Raji (cell line): ENCODE data around the gene HOXB3.

Source experiments
- POLR2A ChIP-seq: IDR thresholded peaks from 2 replicates; pipeline ENCODE4 v1.6.1; 2011; ENCODE audit warnings: low read depth, low read length, control low read depth; ENCODE audit not compliant: insufficient read depth

Gene HOXB3

DNA sequence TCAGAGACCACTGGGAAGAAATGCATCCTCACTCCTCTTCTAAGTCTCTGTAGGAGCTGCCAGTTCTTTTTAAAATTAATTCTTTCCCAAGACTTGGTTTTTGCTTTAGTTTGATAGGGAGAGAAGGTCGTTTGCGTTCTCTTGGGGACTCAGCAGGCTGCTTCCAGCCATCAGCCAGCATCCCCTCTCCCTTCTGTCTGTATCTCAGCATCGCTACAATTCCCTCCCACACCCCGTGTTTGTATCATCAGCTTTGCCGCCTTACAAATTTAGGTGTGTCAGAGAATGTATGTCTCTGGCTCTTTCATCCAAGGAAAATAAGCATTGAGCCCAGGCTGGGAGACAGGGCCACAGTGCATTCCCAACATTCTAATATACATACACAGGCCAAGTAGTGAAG lies 9.3 kb upstream of the HOXB3 start:
- TF ChIP-seq POLR2A: no peak

GRCh38 chr17:48598736-48599135 lies 8.7 kb upstream of the HOXB3 start:
- no peak for TF ChIP-seq POLR2A

- TF ChIP-seq POLR2A: no peak
These were observed 8.0 kb upstream of the HOXB3 start for GRCh38 chr17:48597778-48598631.

GRCh38 chr17:48597528-48597777 lies 7.4 kb upstream of the HOXB3 start:
- no peak for TF ChIP-seq POLR2A

DNA sequence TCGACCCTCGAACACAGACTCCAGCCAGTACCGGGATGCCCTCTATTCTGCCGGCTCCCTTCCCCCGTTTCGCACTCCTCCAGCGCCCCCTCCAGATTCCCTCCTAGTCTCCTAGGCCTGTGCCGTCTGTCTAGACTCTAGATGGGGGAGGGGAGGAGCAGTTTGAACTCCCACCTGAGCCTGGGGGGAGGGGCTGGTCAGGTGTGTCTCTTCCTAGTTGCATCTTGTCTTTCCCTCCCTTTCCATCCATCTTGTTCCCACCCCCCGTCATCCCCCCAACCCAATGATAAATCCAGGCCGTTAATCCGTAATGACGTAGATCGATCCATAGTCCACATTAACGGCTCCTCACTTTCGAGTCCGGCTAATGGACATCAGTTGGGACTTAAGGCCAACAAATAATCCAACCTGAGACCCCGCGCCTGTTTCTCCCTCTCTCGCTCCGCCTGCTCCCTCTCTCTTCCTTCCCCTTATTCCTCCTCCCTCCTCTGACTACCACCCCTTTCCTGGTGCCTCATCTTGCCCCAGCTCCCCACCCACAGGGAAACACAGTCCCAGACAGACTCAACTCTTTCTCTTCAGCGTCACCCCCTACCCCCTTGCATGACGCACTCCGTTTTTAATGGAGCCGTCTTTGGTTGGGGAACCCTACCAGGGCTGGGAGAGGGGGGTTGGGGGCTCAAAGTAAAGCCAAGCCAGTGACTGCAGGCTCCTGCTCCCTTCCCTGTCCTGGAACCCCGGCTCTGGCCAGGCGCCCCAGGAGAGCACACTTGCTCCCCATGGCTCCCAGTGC lies 6.9 kb upstream of the HOXB3 start:
- TF ChIP-seq POLR2A: no peak

- TF ChIP-seq POLR2A: no peak
These were observed 6.1 kb upstream of the HOXB3 start for GRCh38 chr17:48596000-48596734.

DNA sequence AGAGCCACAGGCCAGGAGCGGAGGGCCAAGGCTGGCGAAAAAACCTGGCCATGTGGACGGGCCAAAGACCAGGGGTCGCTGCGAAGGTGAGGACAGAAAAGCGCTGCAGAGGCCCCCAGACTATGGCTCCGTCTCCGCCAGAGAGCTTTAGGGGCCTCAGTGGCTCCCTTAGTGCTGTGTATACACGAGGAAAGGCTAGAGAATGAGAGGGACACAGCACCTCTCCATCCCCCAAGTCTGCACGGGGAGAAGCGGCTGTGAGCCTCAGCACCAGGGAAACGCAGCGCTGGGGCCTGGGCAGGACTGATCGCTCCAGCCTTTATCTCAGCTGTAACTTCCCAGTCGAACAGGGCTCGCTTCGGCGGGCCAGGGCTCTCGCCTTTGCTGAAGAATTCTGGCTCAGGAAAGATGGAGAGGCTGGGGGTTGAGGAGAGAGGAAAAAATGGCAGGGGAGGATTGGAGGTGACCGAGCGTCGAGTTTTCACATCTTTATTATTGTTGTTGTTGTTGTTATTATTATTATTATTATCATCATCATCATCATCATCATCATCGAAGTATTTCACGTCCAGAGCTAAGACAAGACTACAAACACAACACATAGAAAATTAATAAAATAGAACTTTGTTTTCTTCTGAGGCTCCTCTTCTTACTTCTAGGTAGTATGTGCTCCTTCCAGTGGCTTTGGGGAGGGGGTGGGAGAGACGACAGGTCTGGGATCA lies 5.4 kb upstream of the HOXB3 start:
- TF ChIP-seq POLR2A: no peak

GRCh38 chr17:48594538-48595277 lies 4.7 kb upstream of the HOXB3 start:
- no peak for TF ChIP-seq POLR2A

- TF ChIP-seq POLR2A: no peak
These were observed 3.9 kb upstream of the HOXB3 start for GRCh38 chr17:48593840-48594537.

GRCh38 chr17:48593126-48593829 lies 3.2 kb upstream of the HOXB3 start, which contains the start of gene HOXB5:
Gene HOXB5 (minus strand): TSS chr17:48593779. CDS start chr17:48593682, 97 bp downstream.
- TF ChIP-seq POLR2A: no peak

GRCh38 chr17:48592577-48592976 lies 2.5 kb upstream of the HOXB3 start:
- no peak for TF ChIP-seq POLR2A

- TF ChIP-seq POLR2A: no peak
These were observed 2.0 kb upstream of the HOXB3 start for GRCh38 chr17:48592057-48592514.
